Breast epithelium (tissue), 4 donors: ENCODE measurements around the gene RUBCNL. TPM values are rescaled to one million over a fixed set of nuclear protein-coding genes. Genes with fewer than 3 reads are reported as not detected.

Experiments
- DNase-seq, 2 donors: peaks; one replicate each; pipeline ENCODE4 v3.0.0-alpha.2; 2019; ENCODE audit warnings: low spot score in 2 of 2
- H3K27ac ChIP-seq, 2 donors: fragments of 200-600 bp; sonication (generic) in 1 of 2; one replicate each; pipeline ENCODE4 v1.5.1; 2016 to 2019; ENCODE audit warnings: mild to moderate bottlenecking in 1 of 2
- H3K27me3 ChIP-seq, 2 donors: fragments of 200-600 bp; sonication (generic) in 1 of 2; one replicate each; pipeline versions ENCODE4 v1.5.1 to v1.6.0; 2017 to 2019; ENCODE audit warnings: control low read depth in 1 of 2, mild to moderate bottlenecking in 1 of 2
- H3K36me3 ChIP-seq: fragments of 200-600 bp; one replicate; pipeline ENCODE4 v1.5.1; 2019
- H3K4me1 ChIP-seq, 2 donors: fragments of 200-600 bp; sonication (generic); one replicate each; pipeline ENCODE4 v1.5.1; 2016 to 2019; ENCODE audit warnings: control low read depth in 1 of 2
- H3K4me3 ChIP-seq, 3 donors: fragments of 200-600 bp; sonication (generic); 1 replicate in 2 of 3; 2 replicates in 1 of 3; pipeline ENCODE4 v1.5.1; 2016 to 2019; ENCODE audit warnings: mild to moderate bottlenecking in 3 of 3, moderate library complexity in 2 of 3
- H3K9me3 ChIP-seq, 2 donors: fragments of 200-600 bp; sonication (generic) in 1 of 2; one replicate each; pipeline ENCODE4 v1.5.1; 2016 to 2019; ENCODE audit warnings: control low read depth in 1 of 2
- POLR2A ChIP-seq: fragments of 450-650 bp; IDR thresholded peaks from one replicate; pipeline ENCODE4 v1.6.1; 2016; ENCODE audit warnings: antibody characterized with exemption, mild to moderate bottlenecking, moderate library complexity
- POLR2AphosphoS5 ChIP-seq, 3 donors: sonication (generic); formaldehyde crosslinking; IDR thresholded peaks; one replicate each; pipeline ENCODE4 v1.6.1; 2017; ENCODE audit warnings: antibody characterized with exemption in 3 of 3
- intact Hi-C: fragments of 100-400 bp; cut with DNase I; formaldehyde crosslinking; loops from one replicate; pipeline ENCODE4 v1.15.1; 2023; ENCODE audit warnings: low total_unique reads
- total RNA-seq, 3 donors: library from RNA; depleted of rRNA; stranded (reverse); fragments of >200 nt; gene quantifications; one replicate each; pipeline ENCODE4 v1.1.0, GENCODE V29; 2016
- TF ChIP-seq, protein P1 (sequence below), 3 donors: fragments of 450-650 bp; IDR thresholded peaks; one replicate each; pipeline ENCODE4 v1.5.1; 2016 to 2017; ENCODE audit warnings: antibody characterized with exemption in 3 of 3, mild to moderate bottlenecking in 3 of 3, moderate library complexity in 3 of 3

Gene RUBCNL
- total RNA-seq, 3 donors from 2014 or later: 2.1 to 8.2 (median 3.3) TPM

DNA sequence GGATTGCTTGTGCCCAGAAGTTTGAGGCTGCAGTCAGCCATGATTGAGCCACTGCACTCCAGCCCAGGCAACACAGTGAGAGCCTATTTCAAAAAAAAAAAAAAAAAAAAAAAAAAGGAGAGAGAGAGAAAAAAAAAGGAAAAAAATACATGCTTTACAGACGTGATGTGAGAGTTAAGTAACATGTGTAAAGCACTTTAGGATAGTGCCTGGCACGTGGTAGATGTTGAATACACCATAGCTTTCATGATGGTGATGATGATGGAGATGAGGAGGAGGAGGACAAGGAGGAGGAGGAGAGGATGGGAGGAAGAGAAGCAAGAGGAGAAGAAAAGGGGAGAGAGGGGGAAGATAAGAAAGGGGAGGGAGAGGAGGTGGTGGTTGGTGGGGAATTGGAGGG lies 15.1 kb upstream of the RUBCNL start:
- Histone ChIP-seq H3K4me3 (no peak overlapping the region), H3K27ac (no peak overlapping the region), H3K36me3 (no peaks in the 10 kb centered on the region), H3K9me3 (no peaks in the 10 kb centered on the region), H3K4me1 (no peaks in the 10 kb centered on the region), H3K27me3 (no peaks in the 10 kb centered on the region)
- intact Hi-C loops: no loop called here
- no peak for DNase-seq
- no peak for TF ChIP-seq POLR2A
- TF ChIP-seq POLR2AphosphoS5 (IDR thresholded peaks at IDR 0.05): no peak
- TF ChIP-seq, protein P1, sequence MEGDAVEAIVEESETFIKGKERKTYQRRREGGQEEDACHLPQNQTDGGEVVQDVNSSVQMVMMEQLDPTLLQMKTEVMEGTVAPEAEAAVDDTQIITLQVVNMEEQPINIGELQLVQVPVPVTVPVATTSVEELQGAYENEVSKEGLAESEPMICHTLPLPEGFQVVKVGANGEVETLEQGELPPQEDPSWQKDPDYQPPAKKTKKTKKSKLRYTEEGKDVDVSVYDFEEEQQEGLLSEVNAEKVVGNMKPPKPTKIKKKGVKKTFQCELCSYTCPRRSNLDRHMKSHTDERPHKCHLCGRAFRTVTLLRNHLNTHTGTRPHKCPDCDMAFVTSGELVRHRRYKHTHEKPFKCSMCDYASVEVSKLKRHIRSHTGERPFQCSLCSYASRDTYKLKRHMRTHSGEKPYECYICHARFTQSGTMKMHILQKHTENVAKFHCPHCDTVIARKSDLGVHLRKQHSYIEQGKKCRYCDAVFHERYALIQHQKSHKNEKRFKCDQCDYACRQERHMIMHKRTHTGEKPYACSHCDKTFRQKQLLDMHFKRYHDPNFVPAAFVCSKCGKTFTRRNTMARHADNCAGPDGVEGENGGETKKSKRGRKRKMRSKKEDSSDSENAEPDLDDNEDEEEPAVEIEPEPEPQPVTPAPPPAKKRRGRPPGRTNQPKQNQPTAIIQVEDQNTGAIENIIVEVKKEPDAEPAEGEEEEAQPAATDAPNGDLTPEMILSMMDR (IDR thresholded peaks at IDR 0.05): no peak

DNA sequence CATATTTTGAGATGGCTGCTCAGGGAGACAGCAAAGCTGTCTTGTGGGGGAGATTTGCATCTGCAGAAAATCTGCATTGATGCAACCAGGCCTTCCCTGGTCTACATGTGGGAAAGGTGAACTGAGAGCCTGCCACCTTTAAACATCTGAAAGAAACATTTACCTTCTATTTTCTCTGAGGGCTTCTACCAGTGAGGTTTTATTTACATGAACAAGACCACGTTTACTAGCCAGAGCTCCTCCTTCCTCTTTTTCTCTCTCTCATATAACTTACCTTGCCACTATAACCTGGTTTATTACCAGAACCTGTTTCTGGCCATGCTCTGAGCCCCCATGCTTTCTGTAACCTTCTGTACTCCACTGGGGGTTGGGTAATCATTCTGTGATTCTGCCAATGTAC lies 14.4 kb upstream of the RUBCNL start:
- Histone ChIP-seq H3K27me3 (no peaks in the 10 kb centered on the region), H3K4me1 (no peaks in the 10 kb centered on the region), H3K27ac (no peak overlapping the region), H3K4me3 (no peak overlapping the region), H3K9me3 (no peaks in the 10 kb centered on the region), H3K36me3 (no peaks in the 10 kb centered on the region)
- TF ChIP-seq POLR2AphosphoS5 (IDR thresholded peaks at IDR 0.05) (no peak), POLR2A (no peak)
- TF ChIP-seq, protein P1 (IDR thresholded peaks at IDR 0.05): no peak
- intact Hi-C loops: no loop called here
- DNase-seq: no peak

DNA sequence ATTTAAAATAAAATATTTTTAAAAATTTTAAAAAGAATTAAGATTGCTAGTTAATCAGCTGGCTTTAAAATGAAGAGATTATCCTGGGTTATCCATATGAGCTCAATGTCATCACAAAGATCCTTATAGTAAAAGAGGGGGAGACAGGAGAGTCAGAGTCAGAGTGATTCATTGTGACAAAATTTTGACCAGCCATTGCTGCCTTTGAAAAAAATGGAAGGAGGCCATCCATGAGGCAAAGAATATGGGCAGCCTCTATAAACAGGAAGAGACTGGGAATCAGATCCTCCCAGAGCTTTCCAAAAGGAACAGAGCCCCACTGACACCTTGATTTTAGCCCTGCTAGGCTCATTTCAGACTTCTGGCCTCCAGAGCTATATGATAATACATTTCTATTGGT lies 9.3 kb upstream of the RUBCNL start:
- no peak for TF ChIP-seq POLR2AphosphoS5 (IDR thresholded peaks at IDR 0.05)
- TF ChIP-seq, protein P1 (IDR thresholded peaks at IDR 0.05): no peak
- no peak for TF ChIP-seq POLR2A
- Histone ChIP-seq H3K36me3 (no peaks in the 10 kb centered on the region), H3K4me3 (no peak overlapping the region), H3K27ac (no peak overlapping the region), H3K9me3 (no peaks in the 10 kb centered on the region), H3K27me3 (no peaks in the 10 kb centered on the region), H3K4me1 (no peaks in the 10 kb centered on the region)
- DNase-seq: no peak
- intact Hi-C loops: no loop called here

DNA sequence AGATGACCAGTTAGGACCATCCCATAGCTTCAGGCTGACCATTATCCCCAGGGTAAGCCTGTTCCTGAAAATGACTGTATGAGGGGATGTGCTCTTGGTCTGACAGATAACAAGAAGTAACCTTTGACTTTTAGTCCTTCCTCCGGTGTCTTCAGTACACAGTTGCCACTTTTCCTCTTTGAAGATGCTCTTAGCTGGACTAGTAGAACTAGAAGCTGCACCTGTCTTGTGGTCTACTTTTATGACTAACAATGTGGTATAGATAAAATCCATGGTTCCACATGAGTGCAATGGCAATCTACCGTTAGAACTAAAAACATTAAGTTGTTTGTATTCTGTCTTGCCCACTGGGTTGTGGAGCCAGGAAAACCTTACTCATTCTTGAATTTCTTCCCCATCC lies 5.9 kb upstream of the RUBCNL start:
- H3K9me3 ChIP-seq: no peaks in the 10 kb centered on the region
- H3K27ac ChIP-seq: no peak overlapping the region
- DNase-seq: no peak
- no peaks in the 10 kb centered on the region for H3K27me3 ChIP-seq
- H3K4me3 ChIP-seq: no peak overlapping the region
- TF ChIP-seq, protein P1 (IDR thresholded peaks at IDR 0.05): no peak
- TF ChIP-seq POLR2AphosphoS5 (IDR thresholded peaks at IDR 0.05): no peak
- no peak for TF ChIP-seq POLR2A
- no peaks in the 10 kb centered on the region for H3K4me1 ChIP-seq
- no peaks in the 10 kb centered on the region for H3K36me3 ChIP-seq
- intact Hi-C loops: no loop called here

DNA sequence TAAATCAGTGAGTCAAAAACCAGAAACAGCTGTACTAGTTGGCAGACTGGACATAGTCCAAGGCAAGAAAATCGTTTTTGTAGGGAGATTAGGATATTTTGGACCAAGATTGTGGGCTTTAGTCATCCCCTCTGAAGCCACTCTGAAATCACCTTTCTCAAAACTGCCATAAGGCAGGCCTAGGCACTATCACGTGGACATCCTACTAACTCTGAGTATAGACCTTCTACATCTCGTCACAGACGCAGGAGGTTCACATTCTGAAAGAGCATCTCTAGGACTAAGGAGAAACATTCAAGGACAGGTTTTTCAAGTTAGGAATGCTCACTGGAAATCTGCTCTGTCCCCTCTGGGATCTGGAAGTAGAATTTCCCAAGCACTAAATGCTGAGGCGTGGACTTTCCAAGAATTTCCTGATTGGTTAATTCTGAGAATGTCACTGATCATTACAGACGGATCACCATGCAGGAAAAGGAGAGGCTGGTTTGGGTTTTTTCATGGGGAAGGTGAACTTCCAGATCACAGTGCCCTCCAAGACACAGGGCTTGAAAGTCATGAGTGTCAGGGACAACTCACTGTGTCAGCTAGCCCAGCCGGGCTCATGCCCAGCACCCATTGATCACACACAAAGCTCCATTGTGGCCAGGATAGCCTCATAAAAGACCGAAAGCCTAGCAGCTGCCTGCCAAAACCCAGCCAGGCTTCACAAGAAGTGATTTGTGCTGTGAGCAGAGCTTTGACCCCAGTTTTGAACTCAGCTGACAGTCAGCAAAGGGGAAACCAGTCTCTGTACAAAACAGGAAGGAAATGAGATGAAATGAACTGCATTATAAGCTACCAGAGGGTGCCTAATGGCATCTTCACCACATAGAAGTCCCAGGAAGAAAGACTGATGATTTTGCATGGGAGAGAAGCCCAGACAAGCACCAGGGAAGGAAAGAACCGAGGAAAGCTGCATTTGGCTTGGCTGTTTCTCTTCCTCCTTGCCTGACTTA lies 2.7 kb upstream of the RUBCNL start:
- Histone ChIP-seq H3K27ac (peak overlapping the region; percentile 53 to 78), H3K27me3 (peaks cover 0 to 5% of the 10 kb centered on the region in 2 donors), H3K4me1 (no peaks in the 10 kb centered on the region), H3K36me3 (no peaks in the 10 kb centered on the region), H3K9me3 (no peaks in the 10 kb centered on the region), H3K4me3 (peak overlapping the region in 1 of 3 donors; percentile 22)
- intact Hi-C loops: no loop called here
- TF ChIP-seq POLR2A (no peak), POLR2AphosphoS5 (IDR thresholded peaks at IDR 0.05) (no peak)
- TF ChIP-seq, protein P1 (IDR thresholded peaks at IDR 0.05): no peak
- peak in 1 of 2 donors; percentile 60 for DNase-seq
